Measurements from ENCODE around the gene PRX. TPM values are rescaled to one million over a fixed set of nuclear protein-coding genes. Genes with fewer than 3 reads are reported as not detected.

PRX gene
- total RNA-seq, 4 donors from 2014 or later = 454 to 667 (median 548) TPM

DNA sequence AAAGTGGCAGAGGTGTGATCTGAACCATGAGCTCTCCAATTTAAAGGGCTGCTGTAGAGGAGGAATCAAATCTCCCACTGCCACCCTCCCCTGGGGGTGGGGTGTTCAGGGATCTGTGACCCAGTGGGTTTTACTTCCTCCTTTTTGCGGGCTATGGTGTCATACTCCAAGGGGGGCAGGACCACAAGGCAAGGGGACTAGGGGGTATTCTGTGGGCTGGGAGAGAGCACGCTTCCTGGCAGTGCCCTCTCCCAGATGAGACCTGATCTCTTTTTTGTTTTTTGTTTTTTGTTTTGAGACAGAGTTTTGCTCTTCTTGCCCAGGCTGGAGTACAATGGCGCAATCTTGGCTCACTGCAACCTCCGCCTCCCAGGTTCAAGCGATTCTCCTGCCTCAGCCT, 54.4 kb downstream of the PRX start:
- Histone ChIP-seq H3K4me1 (peaks cover 0 to 10% (median 0%) of the 10 kb centered on the region in 4 donors), H3K27ac (no peak overlapping the region), H3K36me3 (peaks cover 0 to 24% (median 0%) of the 10 kb centered on the region in 3 donors), H3K27me3 (no peaks in the 10 kb centered on the region), H3K4me3 (no peak overlapping the region), H3K9me3 (no peaks in the 10 kb centered on the region)
- TF ChIP-seq POLR2A (IDR thresholded peaks at IDR 0.05) (no peak), CTCF (IDR thresholded peaks at IDR 0.05) (no peak), EP300 (IDR thresholded peaks at IDR 0.05) (peak in 1 of 2 donors; percentile 14)
- 83 to 92% methylated on average over 5 of the region's 5 CpGs for WGBS, 2 donors
- DNase-seq (ENCODE audit: low spot score in 2 of 2) = peak in 1 of 2 donors; percentile 9

GRCh38 chr19:40357640-40358039, 55.5 kb downstream of the PRX start:
- WGBS, 2 donors = 60 to 65% methylated on average over 3 of the region's 3 CpGs
- Histone ChIP-seq H3K27ac (no peak overlapping the region), H3K4me1 (peaks cover 0 to 10% (median 0%) of the 10 kb centered on the region in 4 donors), H3K36me3 (peaks cover 0 to 32% (median 0%) of the 10 kb centered on the region in 3 donors), H3K4me3 (no peak overlapping the region), H3K9me3 (no peaks in the 10 kb centered on the region), H3K27me3 (no peaks in the 10 kb centered on the region)
- TF ChIP-seq POLR2A (IDR thresholded peaks at IDR 0.05) = no peak
- no peak for TF ChIP-seq CTCF (IDR thresholded peaks at IDR 0.05)
- no peak for TF ChIP-seq EP300 (IDR thresholded peaks at IDR 0.05)
- DNase-seq (ENCODE audit: low spot score in 2 of 2) = no peak

GRCh38 chr19:40356681-40357595, 56.2 kb downstream of the PRX start:
- Histone ChIP-seq H3K9me3 (no peaks in the 10 kb centered on the region), H3K4me1 (peaks cover 0 to 10% (median 0%) of the 10 kb centered on the region in 4 donors), H3K27me3 (no peaks in the 10 kb centered on the region), H3K36me3 (peaks cover 0 to 32% (median 0%) of the 10 kb centered on the region in 3 donors), H3K27ac (no peak overlapping the region), H3K4me3 (no peak overlapping the region)
- TF ChIP-seq EP300 (IDR thresholded peaks at IDR 0.05) (no peak), POLR2A (IDR thresholded peaks at IDR 0.05) (no peak), CTCF (IDR thresholded peaks at IDR 0.05) (no peak)
- DNase-seq (ENCODE audit: low spot score in 2 of 2) = no peak
- 76% methylated on average over 6 of the region's 6 CpGs for WGBS, 2 donors

GRCh38 chr19:40355975-40356680, 57.0 kb downstream of the PRX start:
- peaks cover 0 to 10% (median 0%) of the 10 kb centered on the region in 4 donors for H3K4me1 ChIP-seq
- H3K4me3 ChIP-seq = no peak overlapping the region
- WGBS, 2 donors = 85 to 88% methylated on average over 9 of the region's 9 CpGs

More at GRCh38 chr19:40355975-40356680, 57.0 kb downstream of the PRX start:
- DNase-seq (ENCODE audit: low spot score in 2 of 2) = no peak
- Histone ChIP-seq H3K27ac (no peak overlapping the region), H3K27me3 (no peaks in the 10 kb centered on the region), H3K36me3 (peaks cover 0 to 32% (median 0%) of the 10 kb centered on the region in 3 donors), H3K9me3 (no peaks in the 10 kb centered on the region)
- TF ChIP-seq POLR2A (IDR thresholded peaks at IDR 0.05) (no peak), EP300 (IDR thresholded peaks at IDR 0.05) (no peak), CTCF (IDR thresholded peaks at IDR 0.05) (no peak)
